Measurements from ENCODE around the gene VGLL4. TPM values are rescaled to one million over a fixed set of nuclear protein-coding genes. Genes with fewer than 3 reads are reported as not detected.

VGLL4 gene
- total RNA-seq, 1 experiment from 2014 or later: 31.7 TPM

DNA sequence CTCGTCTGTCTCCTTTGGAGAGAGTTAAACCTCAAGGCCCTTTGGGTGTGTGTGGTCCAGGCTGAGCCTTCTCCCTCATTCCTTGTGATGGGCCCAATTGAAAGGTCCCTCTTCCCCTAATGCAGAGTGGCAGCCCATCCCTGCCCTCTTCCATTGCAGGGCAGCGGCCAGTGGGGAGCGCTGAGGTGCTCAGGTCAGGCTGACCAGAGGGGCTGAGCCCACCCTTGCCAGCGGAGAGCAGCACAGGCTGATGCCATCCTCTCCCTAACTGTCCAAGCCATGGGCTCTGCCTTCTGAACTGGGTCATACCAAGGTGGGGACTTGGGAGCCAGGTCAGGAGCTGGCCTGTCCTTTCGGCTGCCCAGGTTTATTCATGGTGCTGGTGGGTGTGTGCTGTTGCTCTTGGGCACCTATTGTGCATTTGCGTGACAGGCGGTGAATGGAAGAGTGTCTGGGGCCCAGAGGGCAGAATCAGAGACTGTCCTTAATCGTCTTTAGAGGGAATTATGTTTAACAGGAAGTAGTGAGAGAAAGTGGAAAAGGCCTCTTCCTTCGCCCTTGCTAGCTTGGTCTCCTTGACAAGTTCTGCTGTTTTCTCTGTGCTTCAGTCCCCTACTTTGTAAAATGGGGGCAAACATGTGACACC lies 96.9 kb downstream of the VGLL4 start:
- no TSS peak for BruUV-seq (replicated peaks)

GRCh38 chr3:11545186-11545851 lies 98.4 kb downstream of the VGLL4 start:
- intact Hi-C loops (cut with micrococcal nuclease): no loop called here

More for the DNA sequence above, 96.9 kb downstream of the VGLL4 start:
- intact Hi-C loops (cut with micrococcal nuclease): no loop called here
- no peaks in the 10 kb centered on the region for H3K9me3 Mint-ChIP-seq (ENCODE audit: unreplicated experiment)
- no peaks in the 10 kb centered on the region for H3K27me3 Mint-ChIP-seq (ENCODE audit: insufficient read depth, unreplicated experiment)
- no peak overlapping the region for H3K4me3 Mint-ChIP-seq (ENCODE audit: unreplicated experiment)
- H3K27ac Mint-ChIP-seq (ENCODE audit: low read depth, unreplicated experiment): no peak overlapping the region
- ChIA-PET POLR2A (interaction anchor here (0.7 kb wide), 2 partner anchors 68 to 109 kb away, joined by 3 read pairs; no protein-coding TSS in a partner anchor), CTCF (interaction anchor here (0.6 kb wide), 1 partner anchor 54 kb away, joined by 3 read pairs; no protein-coding TSS in a partner anchor)
- TF ChIP-seq, protein P1, sequence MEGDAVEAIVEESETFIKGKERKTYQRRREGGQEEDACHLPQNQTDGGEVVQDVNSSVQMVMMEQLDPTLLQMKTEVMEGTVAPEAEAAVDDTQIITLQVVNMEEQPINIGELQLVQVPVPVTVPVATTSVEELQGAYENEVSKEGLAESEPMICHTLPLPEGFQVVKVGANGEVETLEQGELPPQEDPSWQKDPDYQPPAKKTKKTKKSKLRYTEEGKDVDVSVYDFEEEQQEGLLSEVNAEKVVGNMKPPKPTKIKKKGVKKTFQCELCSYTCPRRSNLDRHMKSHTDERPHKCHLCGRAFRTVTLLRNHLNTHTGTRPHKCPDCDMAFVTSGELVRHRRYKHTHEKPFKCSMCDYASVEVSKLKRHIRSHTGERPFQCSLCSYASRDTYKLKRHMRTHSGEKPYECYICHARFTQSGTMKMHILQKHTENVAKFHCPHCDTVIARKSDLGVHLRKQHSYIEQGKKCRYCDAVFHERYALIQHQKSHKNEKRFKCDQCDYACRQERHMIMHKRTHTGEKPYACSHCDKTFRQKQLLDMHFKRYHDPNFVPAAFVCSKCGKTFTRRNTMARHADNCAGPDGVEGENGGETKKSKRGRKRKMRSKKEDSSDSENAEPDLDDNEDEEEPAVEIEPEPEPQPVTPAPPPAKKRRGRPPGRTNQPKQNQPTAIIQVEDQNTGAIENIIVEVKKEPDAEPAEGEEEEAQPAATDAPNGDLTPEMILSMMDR (IDR thresholded peaks at IDR 0.05; ENCODE audit: unreplicated experiment): no peak
- no peak for DNase-seq (ENCODE audit: unreplicated experiment)
- H3K4me1 Mint-ChIP-seq (ENCODE audit: insufficient read depth, unreplicated experiment): peaks cover 23% of the 10 kb centered on the region
- peaks cover 28% of the 10 kb centered on the region for H3K36me3 Mint-ChIP-seq (ENCODE audit: insufficient read depth, unreplicated experiment)

GRCh38 chr3:11544412-11545181 lies 99.1 kb downstream of the VGLL4 start:
- Mint-ChIP-seq H3K27ac (ENCODE audit: low read depth, unreplicated experiment) (no peak overlapping the region), H3K27me3 (ENCODE audit: insufficient read depth, unreplicated experiment) (no peaks in the 10 kb centered on the region), H3K4me3 (ENCODE audit: unreplicated experiment) (no peak overlapping the region), H3K4me1 (ENCODE audit: insufficient read depth, unreplicated experiment) (peaks cover 14% of the 10 kb centered on the region), H3K9me3 (ENCODE audit: unreplicated experiment) (no peaks in the 10 kb centered on the region), H3K36me3 (ENCODE audit: insufficient read depth, unreplicated experiment) (peaks cover 28% of the 10 kb centered on the region)
- DNase-seq (ENCODE audit: unreplicated experiment): no peak
- ChIA-PET CTCF (no interaction called here), POLR2A (interaction anchor here (0.6 kb wide), 1 partner anchor 14 kb away, joined by 3 read pairs; no protein-coding TSS in a partner anchor)
- intact Hi-C loops (cut with micrococcal nuclease): no loop called here
- TF ChIP-seq, protein P1 (IDR thresholded peaks at IDR 0.05; ENCODE audit: unreplicated experiment): no peak
- BruUV-seq (replicated peaks): no TSS peak

More at GRCh38 chr3:11545186-11545851, 98.4 kb downstream of the VGLL4 start:
- ChIA-PET POLR2A (no interaction called here), CTCF (no interaction called here)
- Mint-ChIP-seq H3K27ac (ENCODE audit: low read depth, unreplicated experiment) (no peak overlapping the region), H3K27me3 (ENCODE audit: insufficient read depth, unreplicated experiment) (no peaks in the 10 kb centered on the region), H3K4me3 (ENCODE audit: unreplicated experiment) (no peak overlapping the region), H3K9me3 (ENCODE audit: unreplicated experiment) (no peaks in the 10 kb centered on the region), H3K36me3 (ENCODE audit: insufficient read depth, unreplicated experiment) (peaks cover 28% of the 10 kb centered on the region), H3K4me1 (ENCODE audit: insufficient read depth, unreplicated experiment) (peaks cover 20% of the 10 kb centered on the region)
- TF ChIP-seq, protein P1 (IDR thresholded peaks at IDR 0.05; ENCODE audit: unreplicated experiment): no peak
- DNase-seq (ENCODE audit: unreplicated experiment): no peak
- no TSS peak for BruUV-seq (replicated peaks)

- POLR2A ChIA-PET: interaction anchor here (0.6 kb wide), 1 partner anchor 14 kb away, joined by 3 read pairs; no protein-coding TSS in a partner anchor
- Mint-ChIP-seq H3K4me3 (ENCODE audit: unreplicated experiment) (no peak overlapping the region), H3K36me3 (ENCODE audit: insufficient read depth, unreplicated experiment) (peaks cover 24% of the 10 kb centered on the region), H3K27ac (ENCODE audit: low read depth, unreplicated experiment) (no peak overlapping the region), H3K9me3 (ENCODE audit: unreplicated experiment) (no peaks in the 10 kb centered on the region), H3K4me1 (ENCODE audit: insufficient read depth, unreplicated experiment) (peaks cover 8% of the 10 kb centered on the region), H3K27me3 (ENCODE audit: insufficient read depth, unreplicated experiment) (no peaks in the 10 kb centered on the region)
- CTCF ChIA-PET: no interaction called here
- intact Hi-C loops (cut with micrococcal nuclease): no loop called here
- DNase-seq (ENCODE audit: unreplicated experiment): no peak
- TF ChIP-seq, protein P1 (IDR thresholded peaks at IDR 0.05; ENCODE audit: unreplicated experiment): no peak
- no TSS peak for BruUV-seq (replicated peaks)
Measured at GRCh38 chr3:11543948-11544387, 99.7 kb downstream of the VGLL4 start.
